ENCODE measurements around the gene HADH. TPM values are rescaled to one million over a fixed set of nuclear protein-coding genes. Genes with fewer than 3 reads are reported as not detected.

The HADH gene
- total RNA-seq, 4 donors from 2014 or later: 26.8 to 46.5 (median 38.1) TPM

DNA sequence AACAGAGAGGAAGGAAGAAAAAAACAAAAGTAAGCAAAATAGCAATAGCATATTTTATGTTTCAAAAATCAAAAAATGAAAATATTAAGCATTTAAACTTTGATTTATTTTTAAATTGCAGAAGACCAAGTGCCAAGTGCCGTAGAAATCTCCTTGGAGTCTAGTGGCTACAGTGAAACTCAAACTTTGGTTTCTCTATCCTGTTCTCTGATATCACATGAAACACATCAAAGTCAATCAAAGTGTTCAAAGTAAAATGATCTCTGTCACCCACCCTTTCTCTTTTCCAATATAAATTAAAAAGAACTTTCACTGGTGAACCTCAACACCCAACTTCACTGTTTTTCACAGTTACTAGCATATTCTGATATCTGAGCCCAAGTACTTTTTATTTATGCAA lies 81.1 kb downstream of the HADH start:
- whole genome bisulfite sequencing, 2 donors: 90 to 95% methylated on average over 1 of the region's 1 CpG
- TF ChIP-seq, protein P1, sequence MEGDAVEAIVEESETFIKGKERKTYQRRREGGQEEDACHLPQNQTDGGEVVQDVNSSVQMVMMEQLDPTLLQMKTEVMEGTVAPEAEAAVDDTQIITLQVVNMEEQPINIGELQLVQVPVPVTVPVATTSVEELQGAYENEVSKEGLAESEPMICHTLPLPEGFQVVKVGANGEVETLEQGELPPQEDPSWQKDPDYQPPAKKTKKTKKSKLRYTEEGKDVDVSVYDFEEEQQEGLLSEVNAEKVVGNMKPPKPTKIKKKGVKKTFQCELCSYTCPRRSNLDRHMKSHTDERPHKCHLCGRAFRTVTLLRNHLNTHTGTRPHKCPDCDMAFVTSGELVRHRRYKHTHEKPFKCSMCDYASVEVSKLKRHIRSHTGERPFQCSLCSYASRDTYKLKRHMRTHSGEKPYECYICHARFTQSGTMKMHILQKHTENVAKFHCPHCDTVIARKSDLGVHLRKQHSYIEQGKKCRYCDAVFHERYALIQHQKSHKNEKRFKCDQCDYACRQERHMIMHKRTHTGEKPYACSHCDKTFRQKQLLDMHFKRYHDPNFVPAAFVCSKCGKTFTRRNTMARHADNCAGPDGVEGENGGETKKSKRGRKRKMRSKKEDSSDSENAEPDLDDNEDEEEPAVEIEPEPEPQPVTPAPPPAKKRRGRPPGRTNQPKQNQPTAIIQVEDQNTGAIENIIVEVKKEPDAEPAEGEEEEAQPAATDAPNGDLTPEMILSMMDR (IDR thresholded peaks at IDR 0.05): no peak
- TF ChIP-seq POLR2A (IDR thresholded peaks at IDR 0.05): no peak
- no peak for DNase-seq

DNA sequence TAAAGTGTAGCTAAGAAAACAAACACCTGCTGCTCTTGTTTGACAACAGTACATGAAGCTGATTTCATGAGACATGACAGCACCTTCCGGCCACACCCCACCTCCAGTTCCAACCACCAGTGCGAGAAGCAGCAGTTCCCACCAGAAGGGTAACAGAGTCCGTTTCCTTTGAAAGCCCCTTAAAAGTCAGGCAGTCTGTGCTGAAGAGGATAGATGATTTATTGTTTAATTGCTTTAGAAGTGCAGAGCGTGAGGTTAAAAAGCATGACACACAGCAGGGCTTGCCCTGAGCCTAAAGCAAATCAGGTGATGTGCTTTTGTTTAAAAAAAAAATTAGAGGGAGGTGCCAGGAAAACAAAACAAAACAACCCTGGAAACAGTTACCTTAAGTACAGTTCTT lies 82.6 kb downstream of the HADH start:
- no peaks in the 10 kb centered on the region for H3K9me3 ChIP-seq
- peaks cover 0 to 7% (median 0%) of the 10 kb centered on the region in 3 donors for H3K4me1 ChIP-seq
- intact Hi-C loops (cut with DNase I): no loop called here
- no peaks in the 10 kb centered on the region for H3K36me3 ChIP-seq
- TF ChIP-seq POLR2A (IDR thresholded peaks at IDR 0.05): no peak
- TF ChIP-seq, protein P1 (IDR thresholded peaks at IDR 0.05): no peak
- no peak for DNase-seq
- no peak overlapping the region for H3K27ac ChIP-seq
- H3K27me3 ChIP-seq: no peaks in the 10 kb centered on the region
- H3K4me3 ChIP-seq: no peak overlapping the region
- WGBS, 2 donors: 42 to 53% methylated on average over 4 of the region's 4 CpGs

More for the DNA sequence above, 81.1 kb downstream of the HADH start:
- Histone ChIP-seq H3K9me3 (no peaks in the 10 kb centered on the region), H3K4me3 (no peak overlapping the region), H3K4me1 (peaks cover 0 to 7% (median 0%) of the 10 kb centered on the region in 3 donors), H3K27ac (no peak overlapping the region), H3K36me3 (no peaks in the 10 kb centered on the region), H3K27me3 (no peaks in the 10 kb centered on the region)
- intact Hi-C loops (cut with DNase I): no loop called here

DNA sequence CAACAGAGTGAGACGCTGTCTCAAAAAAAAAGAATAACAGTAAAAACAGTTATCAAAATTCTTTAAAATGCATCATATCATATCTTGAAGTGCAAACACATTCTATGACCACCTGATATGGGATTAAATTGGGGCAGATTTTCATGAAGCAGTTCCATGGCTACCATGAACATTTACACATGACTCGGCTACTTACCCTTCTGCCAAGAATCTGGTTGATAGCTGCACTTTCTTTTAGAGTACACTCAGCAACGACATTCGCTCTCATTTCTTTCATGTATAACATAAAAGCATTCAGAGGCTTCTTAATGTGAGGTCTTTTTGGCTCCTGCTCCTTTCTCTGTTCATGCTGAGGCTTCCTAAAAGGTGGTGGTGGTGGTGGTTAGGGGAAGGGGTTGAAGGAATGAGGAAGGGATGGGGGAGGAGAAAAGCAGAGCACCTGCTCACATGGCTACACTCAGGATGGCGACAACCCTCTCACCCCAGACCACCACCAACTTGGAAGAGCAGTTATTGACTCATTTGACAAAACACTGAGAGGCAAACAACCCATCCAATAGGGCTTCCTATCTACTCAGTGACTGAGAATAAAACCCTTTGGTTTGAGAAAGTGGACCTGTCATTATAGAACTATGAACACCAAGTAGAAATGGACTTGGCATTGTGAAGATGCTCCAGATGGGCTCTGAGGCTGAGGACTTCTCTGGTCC lies 88.5 kb downstream of the HADH start:
- Histone ChIP-seq H3K9me3 (no peaks in the 10 kb centered on the region), H3K36me3 (no peaks in the 10 kb centered on the region), H3K4me3 (no peak overlapping the region), H3K27ac (no peak overlapping the region), H3K4me1 (no peaks in the 10 kb centered on the region), H3K27me3 (no peaks in the 10 kb centered on the region)
- WGBS, 2 donors: 71 to 75% methylated on average over 5 of the region's 5 CpGs
- TF ChIP-seq, protein P1 (IDR thresholded peaks at IDR 0.05): no peak
- no peak for TF ChIP-seq POLR2A (IDR thresholded peaks at IDR 0.05)
- no peak for DNase-seq
- intact Hi-C loops (cut with DNase I): no loop called here

DNA sequence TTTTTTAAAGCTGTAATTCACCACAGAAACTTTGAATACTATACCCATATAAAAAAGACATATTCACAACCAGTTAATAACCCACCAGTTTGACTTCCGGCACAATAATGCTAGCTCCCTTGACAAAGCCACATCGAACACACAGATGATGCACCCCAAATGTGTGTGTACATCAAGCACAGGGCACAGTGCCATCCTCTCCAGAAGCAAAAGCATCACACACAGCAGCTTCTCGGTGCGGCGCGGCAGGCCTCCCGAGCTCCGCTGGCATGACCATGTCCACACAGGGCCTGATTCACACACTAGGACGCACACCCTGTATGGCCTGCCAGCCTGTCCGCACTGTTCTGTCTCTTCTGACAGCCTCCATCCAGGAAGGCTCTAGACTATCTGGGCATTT lies 91.1 kb downstream of the HADH start:
- intact Hi-C loops (cut with DNase I): no loop called here
- no peak for DNase-seq
- TF ChIP-seq POLR2A (IDR thresholded peaks at IDR 0.05): no peak
- TF ChIP-seq, protein P1 (IDR thresholded peaks at IDR 0.05): no peak
- Histone ChIP-seq H3K36me3 (no peaks in the 10 kb centered on the region), H3K9me3 (no peaks in the 10 kb centered on the region), H3K27ac (no peak overlapping the region), H3K27me3 (no peaks in the 10 kb centered on the region), H3K4me3 (no peak overlapping the region), H3K4me1 (no peaks in the 10 kb centered on the region)
- 82 to 96% methylated on average over 5 to 10 of the region's 10 CpGs for WGBS, 2 donors

DNA sequence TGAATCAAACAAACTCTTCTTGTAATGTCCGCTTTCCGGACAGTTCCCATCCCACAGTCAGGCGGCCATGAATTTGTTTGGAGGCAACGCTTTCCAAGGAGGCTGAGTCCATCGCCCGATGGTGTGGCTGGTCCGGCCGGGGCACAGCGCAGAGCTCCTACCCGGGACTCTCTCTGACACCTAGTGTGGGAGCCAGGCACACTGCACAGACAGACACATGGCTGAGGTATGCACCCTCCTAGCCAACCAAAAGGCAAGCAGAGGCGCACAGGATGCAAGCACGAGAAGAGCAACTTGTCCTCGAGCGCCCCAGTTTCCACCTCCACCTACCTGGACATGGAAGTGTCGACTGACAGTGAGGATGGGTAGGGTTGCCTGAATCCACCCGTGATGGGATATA lies 91.6 kb downstream of the HADH start:
- WGBS, 2 donors: 81 to 96% methylated on average over 6 to 13 of the region's 16 CpGs
- H3K9me3 ChIP-seq: no peaks in the 10 kb centered on the region
- H3K27me3 ChIP-seq: no peaks in the 10 kb centered on the region
- DNase-seq: no peak
- no peak for TF ChIP-seq POLR2A (IDR thresholded peaks at IDR 0.05)
- TF ChIP-seq, protein P1 (IDR thresholded peaks at IDR 0.05): no peak
- H3K4me1 ChIP-seq: no peaks in the 10 kb centered on the region
- no peak overlapping the region for H3K4me3 ChIP-seq
- no peaks in the 10 kb centered on the region for H3K36me3 ChIP-seq
- intact Hi-C loops (cut with DNase I): no loop called here
- no peak overlapping the region for H3K27ac ChIP-seq

Other genes with a start within 250 kb of the HADH start
- gene SGMS2, start 165.0 kb upstream of the HADH start, total RNA-seq: 100 to 1,000 TPM in 2 of 4 donors, 10 to 100 TPM in 2; 53.4 to 153 (median 114) TPM
- gene CYP2U1, start 58.3 kb upstream of the HADH start, total RNA-seq: 1 to 10 TPM; 1.8 to 8.4 (median 4.5) TPM
- 10 to 100 TPM in 2 of 4 donors, 1 to 10 TPM in 2; 8.0 to 13.9 (median 10.1) TPM for gene LEF1, start 179.0 kb downstream of the HADH start, total RNA-seq

All from esophagus squamous epithelium (tissue), 5 donors.